H1 (cell line): ENCODE results near the gene TMEM163. TPM values are rescaled to one million over a fixed set of nuclear protein-coding genes. Genes with fewer than 3 reads are reported as not detected.

Experiments
- BCL11A ChIP-seq, 2 experiments: IDR thresholded peaks; one replicate each; pipeline ENCODE4 v1.6.1; 2011; ENCODE audit warnings: low read depth in 2 of 2, low read length in 2 of 2, mild to moderate bottlenecking in 2 of 2
- CHD1 ChIP-seq: IDR thresholded peaks from 2 replicates; pipeline ENCODE4 v1.6.1; 2012; ENCODE audit warnings: low read depth, low read length, improper control_type of control experiment
- CHD2 ChIP-seq: IDR thresholded peaks from 2 replicates; pipeline ENCODE4 v1.6.1; 2012; ENCODE audit warnings: low read length, improper control_type of control experiment
- CHD7 ChIP-seq: fragments of 300-600 bp; sonication (generic); IDR thresholded peaks from 2 replicates; pipeline ENCODE4 v1.7.1; 2012; ENCODE audit warnings: low read length, moderate library complexity, mild to moderate bottlenecking, inconsistent platforms; ENCODE audit not compliant: insufficient replicate concordance
- EP300 ChIP-seq, 2 experiments: IDR thresholded peaks; 1 replicate in 1 of 2; 2 replicates in 1 of 2; pipeline ENCODE4 v1.6.1; 2011 to 2012; ENCODE audit warnings: low read depth in 2 of 2, low read length in 2 of 2, mild to moderate bottlenecking in 2 of 2, borderline replicate concordance in 1 of 2, inconsistent platforms in 1 of 2, moderate library complexity in 1 of 2
- EZH2 ChIP-seq: fragments of 200-600 bp; sonication (generic); IDR thresholded peaks from 2 replicates; pipeline ENCODE4 v1.7.1; 2012; ENCODE audit warnings: low read depth, mild to moderate bottlenecking, moderate library complexity, low read length, inconsistent platforms; ENCODE audit not compliant: severe bottlenecking
- GTF2F1 ChIP-seq: IDR thresholded peaks from 2 replicates; pipeline ENCODE4 v1.6.1; 2012; ENCODE audit warnings: low read depth, low read length, improper control_type of control experiment, borderline replicate concordance
- HDAC2 ChIP-seq, 2 experiments: fragments of 300-600 bp in 1 of 2; sonication (generic) in 1 of 2; IDR thresholded peaks; 2 replicates each; pipeline ENCODE4 v1.6.1; 2011 to 2012; ENCODE audit warnings: low read depth in 2 of 2, low read length in 2 of 2, mild to moderate bottlenecking in 2 of 2, moderate library complexity in 2 of 2, borderline replicate concordance in 1 of 2, inconsistent platforms in 1 of 2
- POLR2A ChIP-seq, 2 experiments: IDR thresholded peaks; 1 replicate in 1 of 2; 2 replicates in 1 of 2; pipeline ENCODE4 v1.6.1; 2011; ENCODE audit warnings: low read depth in 2 of 2, low read length in 2 of 2, mild to moderate bottlenecking in 2 of 2; ENCODE audit errors: control extremely low read depth in 1 of 2
- POLR2AphosphoS5 ChIP-seq: IDR thresholded peaks from 2 replicates; pipeline ENCODE4 v1.6.1; 2011; ENCODE audit warnings: low read depth, low read length
- SP4 ChIP-seq: IDR thresholded peaks from 2 replicates; pipeline ENCODE4 v1.6.1; 2012; ENCODE audit warnings: low read length, inconsistent platforms
- TBP ChIP-seq: IDR thresholded peaks from 2 replicates; pipeline ENCODE4 v1.6.1; 2011; ENCODE audit warnings: low read depth, low read length, improper control_type of control experiment
- ZNF274 ChIP-seq: IDR thresholded peaks from 2 replicates; pipeline ENCODE4 v1.7.0; 2012; ENCODE audit warnings: low read length, borderline replicate concordance; ENCODE audit errors: extremely low read depth
- polyA plus RNA-seq, 7 experiments: library from polyadenylated mRNA; depleted of rRNA in 3 of 7; stranded (reverse) in 5 of 7; unstranded in 2 of 7; fragments of >200 nt in 5 of 7; fragments of 200-250 nt in 2 of 7; gene quantifications; 1 replicate in 5 of 7; 2 replicates in 1 of 7; 4 replicates in 1 of 7; pipeline versions ENCODE4 v1.2.1 to v1.2.3, GENCODE V29; 2011 to 2013; ENCODE audit warnings: missing spikeins in 2 of 7, mixed read lengths in 2 of 7
- total RNA-seq: library from RNA; stranded (reverse); fragmentation: NEBNext Ultra II Directional; extraction: Animal tissue kit (Norgen Biotek cat#: 25700); gene quantifications from 2 replicates; pipeline ENCODE4 v1.2.1, GENCODE V29; 2021

The TMEM163 gene
- total and polyA plus RNA-seq, 2 of the 8 experiments (the other 6 are each of a cell fraction or from before 2014, with no cell fraction given): 2.8 to 3.2 TPM

- TF ChIP-seq CHD7 (no peak), TBP (no peak), CHD1 (no peak), GTF2F1 (no peak), SP4 (no peak), EP300 (IDR thresholded peaks at IDR 0.05; ENCODE audit: borderline replicate concordance in 1 of 2, low read depth in 2 of 2, low read length in 2 of 2) (no peak), CHD2 (no peak), EZH2 (no peak), HDAC2 (IDR thresholded peaks at IDR 0.05; ENCODE audit: borderline replicate concordance in 1 of 2, low read depth in 2 of 2, low read length in 2 of 2) (no peak), POLR2AphosphoS5 (no peak), BCL11A (IDR thresholded peaks at IDR 0.05; ENCODE audit: low read depth in 2 of 2, low read length in 2 of 2) (no peak), ZNF274 (no peak), POLR2A (IDR thresholded peaks at IDR 0.05; ENCODE audit: control extremely low read depth in 1 of 2, low read depth in 2 of 2, low read length in 2 of 2) (no peak)
These were observed 43.5 kb downstream of the TMEM163 start (continued) for GRCh38 chr2:134675314-134675713.
